ENCODE measurements around the gene CEBPA.

DNA sequence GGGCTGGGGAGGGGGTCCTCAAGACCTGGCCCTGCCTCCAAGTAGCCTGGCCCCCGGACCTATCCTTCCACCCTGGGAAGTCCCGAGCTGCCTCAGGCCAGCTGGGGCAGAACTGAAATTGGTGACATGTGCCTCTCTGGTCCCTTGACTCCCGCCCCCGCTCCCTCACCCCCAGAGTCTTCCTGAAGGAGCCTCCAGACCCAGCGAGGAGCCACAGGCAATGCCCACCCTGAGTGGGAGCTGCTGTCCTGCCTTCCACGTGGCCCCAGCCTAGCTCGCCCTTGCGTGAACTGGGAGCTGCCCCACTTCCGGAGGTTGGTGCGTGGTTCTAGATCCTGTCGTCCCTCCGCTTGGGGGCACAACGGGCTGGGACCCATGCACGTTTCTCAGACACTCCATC lies 34.6 kb downstream of the CEBPA start:
- TF ChIP-seq SMAD1 (IDR thresholded peaks at IDR 0.05; ENCODE audit: low read depth, partially characterized antibody) (no peak), NR2F1 (conservative IDR thresholded peaks at IDR 0.05) (no peak), LARP7 (IDR thresholded peaks at IDR 0.05) (no peak)

Measured in GM12878 (cell line).